H9 (cell line): Measurements from ENCODE around the gene WDR37. TPM values are rescaled to one million over a fixed set of nuclear protein-coding genes. Genes with fewer than 3 reads are reported as not detected.

Source experiments
- DNase-seq: peaks from one replicate; pipeline ENCODE4 v3.0.0-alpha.2; 2017
- H2AFZ ChIP-seq: one replicate; pipeline ENCODE4 v1.6.1; 2013; ENCODE audit warnings: mild to moderate bottlenecking, low read length, control low read depth, moderate library complexity
- H2AK5ac ChIP-seq: 2 replicates; pipeline ENCODE4 v1.6.1; 2013; ENCODE audit warnings: low read length, control low read depth, mixed read lengths; ENCODE audit not compliant: insufficient read length
- H2BK120ac ChIP-seq: one replicate; pipeline ENCODE4 v1.6.1; 2013; ENCODE audit warnings: low read depth, mild to moderate bottlenecking, low read length, control low read depth, inconsistent platforms; ENCODE audit not compliant: poor library complexity, severe bottlenecking
- H2BK12ac ChIP-seq: 2 replicates; pipeline ENCODE4 v1.6.1; 2013; ENCODE audit warnings: low read length, control low read depth, mixed read lengths, low read depth; ENCODE audit not compliant: insufficient read length
- H2BK15ac ChIP-seq: 2 replicates; pipeline ENCODE4 v1.6.1; 2013; ENCODE audit warnings: low read depth, low read length, control low read depth
- H2BK20ac ChIP-seq: one replicate; pipeline ENCODE4 v1.6.1; 2013; ENCODE audit warnings: low read depth, mild to moderate bottlenecking, low read length, control low read depth, inconsistent platforms; ENCODE audit not compliant: poor library complexity, severe bottlenecking
- H2BK5ac ChIP-seq: 2 replicates; pipeline ENCODE4 v1.6.1; 2013; ENCODE audit warnings: low read length, control low read depth, mixed read lengths; ENCODE audit not compliant: insufficient read length
- H3K14ac ChIP-seq: 2 replicates; pipeline ENCODE4 v1.6.1; 2013; ENCODE audit warnings: low read length, control low read depth; ENCODE audit not compliant: insufficient read depth
- H3K18ac ChIP-seq: 2 replicates; pipeline ENCODE4 v1.6.1; 2013; ENCODE audit warnings: low read depth, mild to moderate bottlenecking, mixed read lengths, low read length, control low read depth; ENCODE audit not compliant: insufficient read length
- H3K23ac ChIP-seq: 2 replicates; pipeline ENCODE4 v1.6.1; 2013; ENCODE audit warnings: low read length, control low read depth, mixed read lengths, low read depth; ENCODE audit not compliant: insufficient read length
- H3K23me2 ChIP-seq: 2 replicates; pipeline ENCODE4 v1.6.1; 2013; ENCODE audit warnings: low read depth, mild to moderate bottlenecking, mixed read lengths, low read length, control low read depth; ENCODE audit not compliant: insufficient read length, poor library complexity, severe bottlenecking
- H3K27ac ChIP-seq: 2 replicates; pipeline ENCODE4 v1.5.1; 2013; ENCODE audit warnings: low read length, control low read depth, mixed read lengths, low read depth; ENCODE audit not compliant: insufficient read length
- H3K27me3 ChIP-seq: 2 replicates; pipeline ENCODE4 v1.6.1; 2013; ENCODE audit warnings: low read length, control low read depth, inconsistent platforms; ENCODE audit not compliant: insufficient read depth
- H3K4ac ChIP-seq: 2 replicates; pipeline ENCODE4 v1.6.1; 2013; ENCODE audit warnings: low read depth, mild to moderate bottlenecking, control low read depth, inconsistent platforms, low read length, moderate library complexity
- H3K4me1 ChIP-seq: 2 replicates; pipeline ENCODE4 v1.6.1; 2013; ENCODE audit warnings: low read length, control low read depth, inconsistent platforms; ENCODE audit not compliant: insufficient read depth
- H3K4me2 ChIP-seq: 2 replicates; pipeline ENCODE4 v1.6.1; 2013; ENCODE audit warnings: low read length, control low read depth, mixed read lengths; ENCODE audit not compliant: insufficient read length, insufficient read depth
- H3K56ac ChIP-seq: 2 replicates; pipeline ENCODE4 v1.6.1; 2013; ENCODE audit warnings: low read depth, mild to moderate bottlenecking, mixed read lengths, low read length, control low read depth; ENCODE audit not compliant: insufficient read length
- H3K79me1 ChIP-seq: 2 replicates; pipeline ENCODE4 v1.6.1; 2013; ENCODE audit warnings: low read depth, mild to moderate bottlenecking, moderate library complexity, low read length, control low read depth, inconsistent platforms; ENCODE audit not compliant: insufficient read depth, poor library complexity, severe bottlenecking
- H3K79me2 ChIP-seq: 2 replicates; pipeline ENCODE4 v1.6.1; 2013; ENCODE audit warnings: low read length, control low read depth, inconsistent platforms; ENCODE audit not compliant: insufficient read depth
- H3K9ac ChIP-seq: 2 replicates; pipeline ENCODE4 v1.6.1; 2013; ENCODE audit warnings: low read length, control low read depth, mixed read lengths; ENCODE audit not compliant: insufficient read length; ENCODE audit errors: extremely low read depth
- H3K9me3 ChIP-seq: one replicate; pipeline ENCODE4 v1.6.1; 2013; ENCODE audit warnings: low read depth, low read length, inconsistent platforms; ENCODE audit not compliant: control insufficient read depth
- H3T11ph ChIP-seq: one replicate; pipeline ENCODE4 v1.6.1; 2013; ENCODE audit warnings: mild to moderate bottlenecking, low read length, control low read depth, inconsistent platforms
- H4K20me1 ChIP-seq: one replicate; pipeline ENCODE4 v1.6.1; 2013; ENCODE audit not compliant: control insufficient read depth, insufficient read length, insufficient read depth
- H4K5ac ChIP-seq: 2 replicates; pipeline ENCODE4 v1.6.1; 2013; ENCODE audit warnings: low read depth, mild to moderate bottlenecking, mixed read lengths, low read length, control low read depth; ENCODE audit not compliant: insufficient read length
- H4K8ac ChIP-seq: replicated peaks from 2 replicates; pipeline ENCODE4 v1.6.1; 2013; ENCODE audit warnings: low read length, control low read depth, mixed read lengths, low read depth; ENCODE audit not compliant: insufficient read length
- H4K91ac ChIP-seq: 2 replicates; pipeline ENCODE4 v1.6.1; 2013; ENCODE audit warnings: low read depth, mild to moderate bottlenecking, moderate library complexity, mixed read lengths, low read length, control low read depth; ENCODE audit not compliant: insufficient read length
- H3K27ac Mint-ChIP-seq, 3 experiments: 2 replicates in 2 of 3; 3 replicates in 1 of 3; pipeline ENCODE4 v1.8.0; 2020 to 2021; ENCODE audit warnings: mixed read lengths in 3 of 3, mild to moderate bottlenecking in 1 of 3, moderate library complexity in 1 of 3
- H3K27me3 Mint-ChIP-seq: 2 replicates; pipeline ENCODE4 v1.8.0; 2021; ENCODE audit warnings: low read depth, mild to moderate bottlenecking, moderate library complexity, mixed read lengths
- H3K36me3 Mint-ChIP-seq, 3 experiments: 2 replicates in 2 of 3; 3 replicates in 1 of 3; pipeline ENCODE4 v1.8.0; 2020 to 2021; ENCODE audit warnings: low read depth in 3 of 3, mixed read lengths in 3 of 3; ENCODE audit not compliant: insufficient read depth in 1 of 3
- H3K4me1 Mint-ChIP-seq, 2 experiments: 2 replicates each; pipeline ENCODE4 v1.8.0; 2020; ENCODE audit warnings: mixed read lengths in 2 of 2
- H3K4me3 Mint-ChIP-seq, 2 experiments: 2 replicates in 1 of 2; 3 replicates in 1 of 2; pipeline ENCODE4 v1.8.0; 2020 to 2021; ENCODE audit warnings: mild to moderate bottlenecking in 2 of 2, mixed read lengths in 2 of 2, moderate library complexity in 1 of 2
- H3K9me3 Mint-ChIP-seq, 2 experiments: 2 replicates in 1 of 2; 3 replicates in 1 of 2; pipeline ENCODE4 v1.8.0; 2020; ENCODE audit warnings: mild to moderate bottlenecking in 2 of 2, mixed read lengths in 2 of 2, moderate library complexity in 1 of 2
- WGBS: extraction: QIAGEN DNeasy Blood & Tissue Kit; methylation state at CpG from one replicate; pipeline ENCODE4 v1.1.7; 2013; ENCODE audit warnings: missing lambda C conversion rate, low lambda C conversion rate, mixed read lengths; ENCODE audit not compliant: insufficient read length; ENCODE audit errors: extremely low coverage; 5-methylcytosine and 5-hydroxymethylcytosine counted together
- total RNA-seq: library from RNA; stranded (reverse); gene quantifications from 2 replicates; pipeline ENCODE4 v1.2.1, GENCODE V29; 2021
- TF ChIP-seq, protein P1 (sequence below): fragments of 200-600 bp; sonication (generic); conservative IDR thresholded peaks from 3 replicates; pipeline ENCODE4 v1.8.0; 2021; ENCODE audit warnings: antibody characterized with exemption, mild to moderate bottlenecking

The WDR37 gene
- total RNA-seq, 1 experiment from 2014 or later, result 13.1 TPM

- no peak overlapping the region for H2BK120ac ChIP-seq
- no peak overlapping the region for H4K8ac ChIP-seq
- H2AFZ ChIP-seq, result no peak overlapping the region
- no peak overlapping the region for H3K14ac ChIP-seq
- no peak overlapping the region for H2AK5ac ChIP-seq
- Mint-ChIP-seq H3K9me3 (no peaks in the 10 kb centered on the region; a peak in 1 of 5 replicates), H3K27ac (peak overlapping the region in 1 of 3 experiments; percentile 83; a peak in 1 of 7 replicates), H3K4me3 (no peak overlapping the region), H3K27me3 (no peaks in the 10 kb centered on the region), H3K4me1 (peaks cover 17 to 20% of the 10 kb centered on the region in 2 experiments), H3K36me3 (peaks cover 20 to 49% (median 44%) of the 10 kb centered on the region in 3 experiments; a peak in 6 of 7 replicates)
- H3K18ac ChIP-seq, result no peak overlapping the region
- H3T11ph ChIP-seq, result no peak overlapping the region
- no peak overlapping the region for H3K23ac ChIP-seq
- H3K4me2 ChIP-seq, result no peak overlapping the region
- H3K9me3 ChIP-seq, result no peaks in the 10 kb centered on the region
- H4K20me1 ChIP-seq, result no peaks in the 10 kb centered on the region
- TF ChIP-seq, protein P1, sequence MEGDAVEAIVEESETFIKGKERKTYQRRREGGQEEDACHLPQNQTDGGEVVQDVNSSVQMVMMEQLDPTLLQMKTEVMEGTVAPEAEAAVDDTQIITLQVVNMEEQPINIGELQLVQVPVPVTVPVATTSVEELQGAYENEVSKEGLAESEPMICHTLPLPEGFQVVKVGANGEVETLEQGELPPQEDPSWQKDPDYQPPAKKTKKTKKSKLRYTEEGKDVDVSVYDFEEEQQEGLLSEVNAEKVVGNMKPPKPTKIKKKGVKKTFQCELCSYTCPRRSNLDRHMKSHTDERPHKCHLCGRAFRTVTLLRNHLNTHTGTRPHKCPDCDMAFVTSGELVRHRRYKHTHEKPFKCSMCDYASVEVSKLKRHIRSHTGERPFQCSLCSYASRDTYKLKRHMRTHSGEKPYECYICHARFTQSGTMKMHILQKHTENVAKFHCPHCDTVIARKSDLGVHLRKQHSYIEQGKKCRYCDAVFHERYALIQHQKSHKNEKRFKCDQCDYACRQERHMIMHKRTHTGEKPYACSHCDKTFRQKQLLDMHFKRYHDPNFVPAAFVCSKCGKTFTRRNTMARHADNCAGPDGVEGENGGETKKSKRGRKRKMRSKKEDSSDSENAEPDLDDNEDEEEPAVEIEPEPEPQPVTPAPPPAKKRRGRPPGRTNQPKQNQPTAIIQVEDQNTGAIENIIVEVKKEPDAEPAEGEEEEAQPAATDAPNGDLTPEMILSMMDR, result no peak
- no peak overlapping the region for H2BK20ac ChIP-seq
- no peaks in the 10 kb centered on the region for H3K23me2 ChIP-seq
- H2BK12ac ChIP-seq, result no peak overlapping the region
- H3K4ac ChIP-seq, result no peak overlapping the region
- H3K27ac ChIP-seq, result no peak overlapping the region
- H3K4me1 ChIP-seq, result no peaks in the 10 kb centered on the region; the same call in none of the 2 replicates
- H3K27me3 ChIP-seq, result no peaks in the 10 kb centered on the region
- no peak overlapping the region for H3K9ac ChIP-seq
- peaks cover 8% of the 10 kb centered on the region for H3K79me2 ChIP-seq
- H4K5ac ChIP-seq, result no peak overlapping the region
- WGBS, result no CpG with 5 or more reads among the region's 3 CpGs
- H2BK5ac ChIP-seq, result no peak overlapping the region
- no peak overlapping the region for H4K91ac ChIP-seq
- no peak for DNase-seq
- H3K56ac ChIP-seq, result no peak overlapping the region
- no peaks in the 10 kb centered on the region for H3K79me1 ChIP-seq
- H2BK15ac ChIP-seq, result no peak overlapping the region
Measured at GRCh38 chr10:1040133-1040532, 16.1 kb upstream of the WDR37 start.
